ENCODE results near the gene GREB1.

GRCh38 chr2:11577101-11577883 lies 43.4 kb downstream of the GREB1 start:
- TF ChIP-seq, protein P1, sequence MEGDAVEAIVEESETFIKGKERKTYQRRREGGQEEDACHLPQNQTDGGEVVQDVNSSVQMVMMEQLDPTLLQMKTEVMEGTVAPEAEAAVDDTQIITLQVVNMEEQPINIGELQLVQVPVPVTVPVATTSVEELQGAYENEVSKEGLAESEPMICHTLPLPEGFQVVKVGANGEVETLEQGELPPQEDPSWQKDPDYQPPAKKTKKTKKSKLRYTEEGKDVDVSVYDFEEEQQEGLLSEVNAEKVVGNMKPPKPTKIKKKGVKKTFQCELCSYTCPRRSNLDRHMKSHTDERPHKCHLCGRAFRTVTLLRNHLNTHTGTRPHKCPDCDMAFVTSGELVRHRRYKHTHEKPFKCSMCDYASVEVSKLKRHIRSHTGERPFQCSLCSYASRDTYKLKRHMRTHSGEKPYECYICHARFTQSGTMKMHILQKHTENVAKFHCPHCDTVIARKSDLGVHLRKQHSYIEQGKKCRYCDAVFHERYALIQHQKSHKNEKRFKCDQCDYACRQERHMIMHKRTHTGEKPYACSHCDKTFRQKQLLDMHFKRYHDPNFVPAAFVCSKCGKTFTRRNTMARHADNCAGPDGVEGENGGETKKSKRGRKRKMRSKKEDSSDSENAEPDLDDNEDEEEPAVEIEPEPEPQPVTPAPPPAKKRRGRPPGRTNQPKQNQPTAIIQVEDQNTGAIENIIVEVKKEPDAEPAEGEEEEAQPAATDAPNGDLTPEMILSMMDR (IDR thresholded peaks at IDR 0.05), result no peak
- no peak for TF ChIP-seq POLR2A (IDR thresholded peaks at IDR 0.05)
